IPS DF 4.7 (cell line): Measurements from ENCODE around the gene CTNNA3.
"Not testable (repeated sequence)": the region's sequence is repeated elsewhere in the genome, so short reads cannot be mapped to it uniquely, and the experiment has no call there.

Experiments
- DNase-seq: peaks from one replicate; pipeline ENCODE4 v3.0.0-alpha.2; 2013; ENCODE audit warnings: low spot score; ENCODE audit errors: extremely low read depth

The CTNNA3 gene

DNA sequence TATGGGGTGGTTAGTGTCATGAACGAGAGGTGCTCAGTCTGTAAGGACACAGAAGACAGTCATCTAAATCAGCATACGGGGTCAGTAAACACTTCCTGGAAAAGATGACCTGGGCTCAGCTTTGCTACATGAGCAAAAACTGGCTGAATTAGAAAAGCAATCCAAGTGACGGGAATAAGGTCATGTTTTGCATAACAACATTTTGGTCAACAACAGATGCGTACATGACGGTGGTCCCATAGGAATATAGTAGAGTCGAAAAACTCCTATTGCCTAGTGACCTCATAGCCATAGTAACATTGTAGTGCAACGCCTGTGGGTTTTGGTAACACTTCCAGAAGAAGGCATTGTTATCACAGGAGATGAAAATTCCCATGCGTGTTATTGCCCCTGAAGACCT lies 92.9 kb downstream of the CTNNA3 start:
- DNase-seq, result no peak

DNA sequence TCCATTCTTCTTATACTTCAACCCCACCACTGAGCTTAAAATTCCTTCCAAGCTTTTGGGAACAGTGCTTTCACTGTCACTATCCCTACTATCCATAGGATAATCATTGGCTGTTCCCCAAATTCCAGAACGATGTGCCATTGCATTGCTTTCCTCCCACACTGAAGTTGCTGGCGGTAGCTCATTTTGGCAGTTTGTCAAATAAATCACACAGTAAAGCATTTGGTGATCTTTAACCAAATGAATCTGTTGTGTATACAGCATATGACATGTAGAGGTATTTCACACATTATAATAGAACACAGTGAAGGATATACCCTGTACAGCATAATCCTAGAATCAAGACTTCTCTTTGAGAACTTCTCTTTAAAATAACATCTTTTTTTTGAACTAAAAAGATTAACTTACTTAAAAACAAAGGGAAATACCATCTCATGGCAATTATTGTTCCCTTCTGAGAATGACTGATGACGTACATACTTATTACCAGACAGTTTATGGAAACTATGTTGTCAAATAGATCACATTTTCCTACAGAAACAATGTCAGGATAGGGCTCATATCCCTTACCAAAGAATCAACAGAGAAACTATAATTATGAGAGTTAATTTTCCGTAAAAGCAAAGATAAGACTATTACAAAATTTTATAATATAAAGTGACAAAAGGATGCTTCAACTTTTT lies 93.6 kb downstream of the CTNNA3 start:
- DNase-seq, result no peak

DNA sequence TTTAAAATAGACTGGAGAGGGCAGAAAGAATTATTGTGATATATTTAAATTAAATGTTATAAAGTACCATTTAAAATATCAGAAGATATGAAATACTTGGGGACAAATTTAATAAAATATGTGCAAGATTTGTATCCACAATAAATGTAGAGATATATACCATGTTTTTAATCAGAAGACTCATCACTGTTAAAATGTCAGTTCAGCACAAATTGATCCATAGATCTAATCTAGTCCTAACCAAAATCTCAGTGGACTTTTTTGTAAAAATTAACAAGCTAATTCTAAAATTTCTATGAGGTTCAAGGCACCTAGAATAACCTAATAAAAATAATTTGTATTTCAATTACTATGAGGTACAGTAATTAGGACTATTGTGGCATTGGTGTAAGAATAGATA lies 96.4 kb downstream of the CTNNA3 start:
- no peak for DNase-seq

DNA sequence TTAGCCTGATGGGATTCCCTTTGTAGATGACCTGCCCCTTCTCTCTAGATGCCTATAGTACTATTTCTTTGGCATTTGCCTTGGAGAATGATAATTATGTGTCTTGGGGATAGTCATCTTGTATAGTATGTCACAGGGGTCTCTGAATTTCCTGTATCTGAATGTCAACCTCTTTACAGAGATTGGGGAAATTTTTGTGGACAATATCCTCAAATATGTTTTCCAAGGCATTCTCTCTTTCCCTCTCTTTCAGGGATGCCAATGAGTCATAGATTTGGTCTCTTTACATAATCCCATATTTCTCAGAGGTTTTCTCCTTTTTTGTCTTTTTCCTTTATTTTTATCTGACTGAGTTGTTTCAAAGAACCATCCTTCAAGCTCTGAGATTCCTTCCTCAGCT lies 99.4 kb downstream of the CTNNA3 start:
- no peak for DNase-seq

DNA sequence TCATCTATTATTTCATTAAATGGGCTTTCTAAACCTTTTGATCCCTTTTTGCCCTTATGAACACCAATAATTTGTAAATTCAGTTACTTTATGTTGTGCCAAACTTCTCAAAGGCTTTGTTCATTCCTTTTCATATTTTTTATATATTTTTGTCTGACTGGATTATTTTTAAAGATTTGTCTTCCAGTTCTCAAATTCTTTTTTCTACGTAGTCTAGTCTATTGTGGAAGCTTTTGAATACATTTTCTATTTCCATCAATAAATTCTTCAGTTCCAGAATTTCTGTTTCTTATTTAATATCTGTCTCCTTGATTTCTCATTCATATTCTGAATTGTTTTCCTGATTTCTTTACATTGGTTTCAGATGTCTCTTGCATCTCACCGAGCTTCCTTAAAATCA lies 108.2 kb downstream of the CTNNA3 start:
- DNase-seq, result no peak

DNA sequence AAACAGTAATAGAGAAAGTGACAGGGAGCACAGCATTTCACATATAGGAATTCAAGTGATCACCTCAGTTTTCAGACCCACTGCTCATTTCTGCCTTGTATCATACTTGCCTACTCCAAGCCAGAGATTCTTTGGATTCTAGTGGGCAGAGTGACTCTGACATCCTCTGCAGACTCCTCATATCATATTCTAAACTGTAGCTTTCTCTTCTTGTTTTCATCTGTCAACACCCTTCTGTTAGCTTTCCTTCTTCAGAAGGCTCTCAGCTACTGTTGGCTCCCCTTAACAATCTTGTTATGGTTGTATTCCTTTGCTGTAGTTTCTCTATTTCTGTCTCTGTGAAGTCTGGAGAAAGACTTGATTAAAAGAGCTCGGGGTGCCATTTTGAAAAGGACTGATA lies 120.5 kb downstream of the CTNNA3 start:
- no peak for DNase-seq

DNA sequence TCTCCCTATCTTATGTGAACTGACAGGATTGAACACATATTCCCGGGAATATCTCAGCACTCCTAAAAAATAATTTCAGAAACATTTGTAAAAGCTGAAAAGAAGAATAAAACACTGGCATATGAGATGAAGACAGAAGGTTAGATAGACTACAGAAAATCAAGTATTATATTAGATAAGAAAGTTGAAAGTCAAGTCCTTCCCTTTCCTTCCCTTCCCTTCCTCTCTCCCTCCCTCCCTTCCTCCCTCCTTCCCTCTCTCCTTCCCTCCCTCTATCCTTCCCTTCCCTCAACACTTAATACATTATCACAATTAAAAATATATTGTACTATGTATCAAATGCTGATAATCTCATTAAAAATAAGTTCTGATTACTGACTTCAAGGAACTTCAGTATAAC lies 122.5 kb downstream of the CTNNA3 start:
- DNase-seq, result no peak

DNA sequence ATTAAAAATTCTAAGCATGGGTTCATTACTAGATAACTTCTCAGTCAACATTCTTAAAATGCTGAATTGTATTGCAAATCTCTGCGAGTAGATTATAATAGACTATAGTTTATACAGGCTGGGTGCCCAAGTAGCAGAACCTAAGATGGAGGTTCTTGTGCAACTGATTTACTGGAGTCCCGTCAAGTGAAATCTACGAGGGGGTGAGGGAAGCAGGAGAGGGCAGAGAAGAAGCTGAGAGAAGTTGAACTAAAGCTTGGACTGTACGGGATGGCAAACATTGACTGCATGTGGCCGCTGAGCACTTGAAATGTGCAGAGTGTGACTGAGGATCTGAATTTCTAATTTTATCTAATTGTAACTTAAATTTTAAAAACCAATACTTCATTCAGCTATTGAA lies 124.5 kb downstream of the CTNNA3 start:
- DNase-seq, result no peak

DNA sequence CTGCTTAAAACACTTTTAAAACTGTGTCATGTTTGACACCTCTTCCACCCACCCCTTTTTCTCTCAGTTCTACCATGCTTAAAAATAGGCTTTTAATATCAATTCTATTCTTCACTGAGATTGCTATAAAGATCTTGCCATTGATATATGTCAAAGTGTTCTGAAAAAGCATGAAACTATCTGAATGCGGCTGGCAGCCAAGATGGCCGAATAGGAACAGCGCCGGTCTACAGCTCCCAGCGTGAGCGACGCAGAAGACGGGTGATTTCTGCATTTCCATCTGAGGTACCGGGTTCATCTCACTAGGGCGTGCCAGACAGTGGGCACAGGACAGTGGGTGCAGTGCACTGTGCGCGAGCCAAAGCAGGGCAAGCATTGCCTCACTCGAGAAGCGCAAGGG lies 137.7 kb downstream of the CTNNA3 start:
- DNase-seq, result not testable (repeated sequence)

DNA sequence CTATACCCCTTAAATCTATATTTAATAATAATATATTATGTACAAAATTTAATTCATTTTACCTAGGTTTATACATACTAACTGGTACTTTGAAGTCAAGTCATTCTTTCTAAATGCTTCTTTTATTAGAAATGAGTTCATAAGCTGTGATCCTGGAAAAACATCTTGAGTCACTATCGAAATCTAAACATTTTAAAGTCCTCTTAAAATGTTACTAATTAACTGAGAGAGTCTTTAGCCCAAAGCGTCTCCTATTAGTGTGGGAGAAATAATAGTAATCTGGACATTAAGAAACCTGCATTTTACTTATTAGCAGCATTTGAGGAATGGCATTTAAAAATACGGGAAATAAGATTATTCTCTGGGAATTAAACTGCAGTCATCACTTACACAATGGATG lies 142.7 kb downstream of the CTNNA3 start:
- no peak for DNase-seq

DNA sequence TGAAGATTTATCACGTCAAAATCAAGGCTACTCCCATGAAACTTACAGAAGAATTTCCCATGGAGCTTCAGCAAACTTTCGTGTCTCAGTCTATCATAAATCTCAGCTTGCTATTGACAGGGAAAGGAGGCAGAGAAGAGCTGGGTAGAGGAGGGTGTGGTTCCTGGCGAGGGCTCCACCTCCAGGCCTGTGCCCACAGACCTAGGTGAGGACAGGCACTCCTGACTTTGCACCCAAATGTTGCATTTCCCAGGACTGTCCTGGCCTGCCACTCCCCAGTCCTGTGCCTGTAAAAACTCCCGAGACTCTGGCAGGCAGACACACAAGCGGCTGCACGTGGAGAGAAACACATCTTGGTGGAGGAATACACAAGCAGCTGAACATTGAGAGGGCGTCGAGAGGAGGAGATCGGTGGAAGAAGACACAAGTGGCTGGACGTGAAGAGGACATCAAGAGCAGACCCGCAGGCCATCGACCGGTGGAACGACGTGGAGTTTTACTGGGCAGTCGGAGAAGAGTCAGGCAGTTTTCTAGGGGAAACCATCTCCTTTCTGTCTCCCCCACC lies 145.1 kb downstream of the CTNNA3 start:
- no peak for DNase-seq

DNA sequence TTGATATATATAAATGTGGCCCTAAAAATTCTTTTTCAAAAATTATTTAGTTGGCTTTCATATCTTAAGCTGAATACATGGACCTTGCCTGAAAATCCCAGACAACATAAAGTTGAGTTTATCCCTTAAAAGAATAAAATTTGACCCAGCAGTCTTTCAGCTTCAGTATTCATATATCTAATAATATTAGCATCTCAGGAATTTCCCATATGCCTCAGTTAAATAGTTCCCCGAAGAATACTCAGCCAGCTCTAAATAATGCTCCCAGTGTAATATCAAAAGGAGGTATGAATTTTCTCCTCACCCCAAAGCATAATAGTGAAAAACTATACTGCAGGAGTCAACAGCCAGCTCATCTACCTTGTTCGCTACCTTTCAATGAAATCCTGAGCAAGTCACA lies 145.9 kb downstream of the CTNNA3 start:
- DNase-seq, result no peak

DNA sequence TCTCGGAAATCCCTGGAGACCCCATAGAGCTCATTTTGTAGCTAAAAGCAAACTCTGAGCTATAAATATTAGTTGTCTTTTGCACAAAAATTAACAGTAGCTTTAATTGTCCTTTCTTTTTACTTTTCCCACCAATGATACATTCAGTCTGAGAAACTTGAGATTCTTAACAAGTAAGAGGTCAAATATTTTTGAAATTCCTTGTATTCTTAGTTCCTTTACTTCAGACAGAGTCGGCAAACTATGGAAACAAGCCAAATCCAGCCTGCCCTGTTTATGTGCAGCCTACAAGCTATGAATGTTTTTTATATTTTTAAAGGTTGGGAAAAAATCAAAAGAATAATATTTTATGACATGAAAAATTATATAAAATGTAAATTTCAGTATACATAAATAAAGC lies 146.6 kb downstream of the CTNNA3 start:
- DNase-seq, result no peak

DNA sequence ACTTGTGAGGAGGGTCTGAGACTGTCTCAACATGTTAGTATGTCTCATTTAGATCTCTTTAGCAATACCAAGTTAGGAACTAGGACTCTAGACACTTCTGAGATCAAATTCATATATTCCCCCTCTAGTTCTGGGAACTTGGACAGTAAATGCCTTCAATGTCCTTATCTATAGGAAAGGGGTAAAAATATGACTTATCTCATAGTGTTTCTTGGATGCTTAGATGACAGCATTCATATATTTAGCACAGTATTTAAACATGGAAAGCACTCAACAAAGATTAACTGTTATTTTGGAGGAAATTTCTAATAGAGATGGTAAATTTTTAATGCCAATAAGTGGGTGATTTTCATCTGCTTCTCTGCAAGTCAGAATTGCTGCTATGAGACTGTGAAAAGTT lies 154.6 kb downstream of the CTNNA3 start:
- DNase-seq, result no peak

DNA sequence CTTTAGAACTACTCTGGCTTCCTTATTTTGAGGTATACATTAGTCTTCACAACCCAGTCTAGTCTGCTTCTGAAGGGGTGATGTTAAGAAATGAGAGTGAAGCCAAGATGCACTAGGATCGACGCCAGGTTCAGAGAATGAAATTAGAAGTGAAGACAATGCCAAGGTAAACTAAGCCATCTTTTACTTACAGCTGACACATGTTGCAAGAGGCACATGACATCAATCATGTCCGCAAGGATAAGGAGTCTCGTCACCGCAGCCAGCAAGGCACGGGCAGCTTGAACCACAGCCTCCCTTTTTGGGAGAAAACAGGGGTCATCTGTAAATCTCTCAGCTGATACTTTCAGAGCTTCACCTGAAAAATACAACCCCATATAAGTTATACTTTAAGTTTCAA lies 156.7 kb downstream of the CTNNA3 start:
- no peak for DNase-seq

DNA sequence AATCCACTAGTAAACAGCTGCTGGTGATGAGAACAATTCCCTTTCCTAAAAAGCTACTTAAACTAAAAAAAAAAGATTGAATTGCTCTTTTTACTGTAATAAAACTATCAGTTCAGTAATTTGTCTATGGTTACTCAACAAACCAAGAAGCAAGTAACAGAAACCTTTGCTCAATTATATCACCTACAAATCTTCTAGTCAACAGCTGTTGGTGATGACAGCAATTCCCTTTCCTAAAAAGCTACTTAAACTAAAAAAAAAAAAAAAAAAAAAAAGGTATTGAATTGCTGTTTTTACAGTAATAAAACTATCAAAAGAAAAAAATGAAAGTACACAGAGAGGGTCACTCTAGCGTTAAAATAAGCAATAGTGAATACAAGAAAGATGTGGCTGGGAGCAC lies 158.1 kb downstream of the CTNNA3 start:
- DNase-seq, result no peak

DNA sequence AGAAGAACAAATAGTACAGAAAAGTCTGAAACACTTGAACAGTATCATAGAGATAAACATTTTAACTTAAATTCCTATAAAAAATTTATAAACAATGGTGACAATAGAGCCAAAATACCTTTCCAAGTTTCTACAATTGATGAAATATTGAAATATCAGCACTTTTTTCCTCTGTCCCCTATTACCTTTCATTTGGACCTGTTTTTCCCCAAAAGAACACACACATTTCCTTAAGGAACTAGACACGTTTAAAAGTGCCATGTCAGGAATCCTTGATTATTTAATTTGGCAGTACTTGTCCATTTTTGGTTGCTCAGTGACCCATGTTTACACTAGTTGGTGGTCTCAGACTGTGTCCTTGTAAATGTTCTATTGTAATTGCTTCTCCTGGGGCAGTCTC lies 162.6 kb downstream of the CTNNA3 start:
- no peak for DNase-seq

DNA sequence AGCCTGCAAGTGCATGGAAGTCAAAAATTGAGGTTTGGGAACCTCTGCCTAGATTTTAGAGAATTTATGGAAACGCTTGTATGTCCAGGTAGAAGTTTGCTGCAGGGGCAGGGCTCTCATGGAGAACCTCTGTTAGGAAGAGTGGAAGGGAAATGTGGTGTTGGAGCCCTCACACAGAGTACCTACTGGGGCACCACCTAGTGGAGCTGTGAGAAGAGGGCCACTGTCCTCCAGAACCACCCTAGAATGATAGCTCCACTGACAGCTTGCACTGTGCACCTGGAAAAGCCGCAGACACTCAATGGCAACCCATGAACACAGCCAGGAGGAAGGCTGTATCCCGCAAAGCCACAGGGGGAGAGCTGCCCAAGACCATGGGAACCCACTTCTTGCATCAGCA lies 165.0 kb downstream of the CTNNA3 start:
- DNase-seq, result not testable (repeated sequence)

DNA sequence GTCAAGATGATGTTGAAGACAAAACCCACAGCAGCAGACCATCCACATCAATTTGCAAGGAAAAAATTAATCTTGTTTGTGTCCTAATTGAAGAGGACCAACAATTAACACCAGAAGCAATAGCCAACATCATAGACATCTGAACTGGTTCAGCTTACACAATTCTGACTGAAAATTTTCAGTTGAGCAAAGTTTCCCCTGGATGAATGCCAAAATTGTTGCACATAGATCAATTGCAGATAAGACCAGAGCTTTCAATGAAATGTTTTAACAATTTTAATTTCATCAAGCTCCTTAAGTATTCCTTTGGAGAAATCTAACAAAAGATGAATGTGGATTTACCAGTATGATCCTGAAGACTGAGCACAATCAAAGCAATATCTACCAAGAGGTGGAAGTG lies 168.6 kb downstream of the CTNNA3 start:
- no peak for DNase-seq

DNA sequence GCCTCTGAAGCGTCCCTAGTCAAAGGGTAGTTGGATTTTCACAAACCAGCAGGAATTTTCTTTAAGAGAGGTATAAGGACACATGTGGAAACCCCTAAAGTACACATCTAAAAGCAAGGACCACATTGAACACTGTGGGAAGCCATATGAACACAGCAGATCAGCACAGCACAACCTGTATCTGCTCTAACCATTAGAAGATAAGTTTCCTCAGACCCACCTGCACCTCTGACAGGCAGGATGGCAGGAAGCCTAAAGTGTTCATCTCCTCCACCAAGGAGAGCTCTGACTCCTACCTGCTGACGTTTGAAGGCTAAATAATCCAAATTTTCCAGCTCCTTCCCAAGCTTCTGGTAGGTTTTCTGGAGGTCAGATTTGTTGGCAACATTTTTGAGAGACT lies 174.4 kb downstream of the CTNNA3 start:
- DNase-seq, result no peak

DNA sequence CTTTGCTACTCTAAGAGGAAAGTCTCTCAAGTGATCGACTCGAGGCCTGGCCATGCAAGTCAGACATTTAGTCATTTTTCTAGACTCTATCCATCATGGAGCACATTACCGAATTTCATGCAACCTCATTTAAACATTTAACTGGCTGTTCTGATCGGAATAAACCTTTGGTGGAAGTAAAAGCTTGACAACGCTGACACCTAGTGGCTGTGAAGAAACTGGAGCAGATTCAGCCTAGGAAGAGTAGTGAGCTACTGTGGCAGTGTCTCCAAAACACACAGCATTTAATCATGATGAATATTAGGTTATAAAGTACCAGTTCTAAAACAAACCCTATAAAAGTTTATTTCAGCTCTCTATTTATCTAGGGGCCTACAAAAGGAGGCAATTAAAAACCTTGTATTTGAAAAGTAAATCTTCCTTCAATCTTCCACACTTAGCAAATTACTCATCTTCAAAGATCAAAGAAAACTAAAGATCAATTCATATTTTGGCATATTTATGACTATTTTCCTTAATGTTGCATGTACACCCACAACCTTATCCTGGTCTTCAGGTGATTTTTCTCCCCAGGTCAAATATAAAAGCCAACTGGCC lies 175.0 kb downstream of the CTNNA3 start:
- DNase-seq, result peak; percentile 28

DNA sequence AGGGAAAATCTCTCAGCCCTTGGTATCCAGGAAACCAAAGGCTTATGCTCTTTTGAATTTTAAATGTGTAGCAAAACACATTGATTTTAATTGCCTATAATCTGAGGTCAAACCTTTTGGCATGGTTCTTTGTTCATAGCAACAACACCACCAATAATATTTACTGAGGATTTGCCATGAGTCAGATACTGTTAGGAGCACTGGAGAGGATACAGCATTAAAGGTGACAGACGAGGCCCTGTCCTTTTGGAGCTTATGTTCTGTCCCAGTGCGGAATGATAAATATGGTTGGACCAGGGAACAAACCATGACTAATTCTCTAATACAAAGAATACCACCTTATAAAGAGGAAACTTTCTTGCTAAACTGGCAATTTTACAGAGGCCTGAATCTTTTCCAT lies 176.6 kb downstream of the CTNNA3 start:
- no peak for DNase-seq

DNA sequence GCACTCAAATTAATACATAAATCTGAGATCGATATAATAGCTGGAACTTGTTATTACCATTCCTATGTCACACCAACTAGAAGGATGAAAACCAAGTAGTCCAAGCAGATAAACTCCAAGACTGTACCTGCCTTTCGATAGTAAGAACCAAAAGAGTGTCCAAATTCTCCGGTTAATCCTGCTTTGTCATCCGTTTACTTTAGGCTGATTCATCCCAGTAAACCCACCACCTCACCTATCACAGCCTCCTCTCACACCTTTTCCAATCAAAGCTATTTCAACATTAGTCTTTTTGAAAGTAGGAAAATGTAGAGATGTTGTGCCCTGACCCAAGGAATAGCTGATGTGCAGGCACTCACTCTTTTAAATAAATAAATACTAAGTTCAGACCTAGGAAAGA lies 177.2 kb downstream of the CTNNA3 start:
- no peak for DNase-seq
